CD14-positive monocyte (primary cell): ENCODE data around the gene ZNF513. TPM values are rescaled to one million over a fixed set of nuclear protein-coding genes. Genes with fewer than 3 reads are reported as not detected.

Experiments used
- DNase-seq, 3 donors: peaks; one replicate each; pipeline ENCODE4 v3.0.0-alpha.2; 2011 to 2022
- H2AFZ ChIP-seq: 2 replicates; pipeline ENCODE4 v1.6.0; 2012; ENCODE audit warnings: mild to moderate bottlenecking, low read depth, low read length, inconsistent platforms; ENCODE audit not compliant: insufficient read depth, poor library complexity, severe bottlenecking
- H3K27ac ChIP-seq, 2 donors: 1 replicate in 1 of 2; 2 replicates in 1 of 2; pipeline ENCODE4 v1.5.1; 2012 to 2013; ENCODE audit warnings: low read length in 2 of 2, control low read depth in 1 of 2, inconsistent platforms in 1 of 2, low read depth in 1 of 2, mild to moderate bottlenecking in 1 of 2
- H3K27me3 ChIP-seq, 2 donors: one replicate each; pipeline versions ENCODE4 v1.6.0 to v1.6.1; 2011 to 2013; ENCODE audit warnings: low read length in 2 of 2; ENCODE audit not compliant: control insufficient read depth in 2 of 2, insufficient read depth in 2 of 2
- H3K36me3 ChIP-seq, 2 donors: replicated peaks in 1 of 2; 1 replicate in 1 of 2; 2 replicates in 1 of 2; pipeline versions ENCODE4 v1.5.1 to v1.6.1; 2012 to 2013; ENCODE audit warnings: low read length in 2 of 2, control low read depth in 1 of 2, inconsistent platforms in 1 of 2, mild to moderate bottlenecking in 1 of 2; ENCODE audit not compliant: insufficient read depth in 2 of 2, control insufficient read depth in 1 of 2
- H3K4me1 ChIP-seq, 2 donors: 1 replicate in 1 of 2; 2 replicates in 1 of 2; pipeline versions ENCODE4 v1.5.1 to v1.6.1; 2012 to 2013; ENCODE audit warnings: low read length in 2 of 2, control low read depth in 1 of 2, inconsistent platforms in 1 of 2, mild to moderate bottlenecking in 1 of 2, moderate library complexity in 1 of 2; ENCODE audit not compliant: insufficient read depth in 2 of 2, control insufficient read depth in 1 of 2
- H3K4me2 ChIP-seq: replicated peaks from 2 replicates; pipeline ENCODE3; 2012; ENCODE audit warnings: low read length, moderate library complexity, mild to moderate bottlenecking; ENCODE audit not compliant: poor library complexity, severe bottlenecking; ENCODE audit errors: extremely low read depth
- H3K4me3 ChIP-seq, 3 experiments: fragments of 200-600 bp in 1 of 3; sonication (generic) in 1 of 3; replicated peaks in 1 of 3; 1 replicate in 2 of 3; 2 replicates in 1 of 3; pipeline ENCODE4 v1.5.1; 2011 to 2013; ENCODE audit warnings: low read length in 3 of 3, mild to moderate bottlenecking in 3 of 3, control low read depth in 2 of 3, low read depth in 2 of 3, inconsistent platforms in 1 of 3, moderate library complexity in 1 of 3
- H3K79me2 ChIP-seq: 2 replicates; pipeline ENCODE4 v1.6.0; 2012; ENCODE audit warnings: mild to moderate bottlenecking, control low read depth, inconsistent platforms, low read length, moderate library complexity; ENCODE audit not compliant: insufficient read depth
- H3K9ac ChIP-seq: 2 replicates; pipeline ENCODE4 v1.6.0; 2017; ENCODE audit warnings: low read length, mild to moderate bottlenecking; ENCODE audit not compliant: insufficient read depth, poor library complexity, severe bottlenecking
- H3K9me3 ChIP-seq, 2 donors: replicated peaks in 1 of 2; 1 replicate in 1 of 2; 2 replicates in 1 of 2; pipeline versions ENCODE4 v1.5.1 to v1.6.1; 2012 to 2013; ENCODE audit warnings: low read length in 2 of 2, control low read depth in 1 of 2; ENCODE audit not compliant: control insufficient read depth in 1 of 2, insufficient read depth in 1 of 2
- H4K20me1 ChIP-seq: 2 replicates; pipeline ENCODE4 v1.6.0; 2012; ENCODE audit warnings: mild to moderate bottlenecking, low read length, control low read depth, moderate library complexity; ENCODE audit not compliant: insufficient read depth
- H3K27ac Mint-ChIP-seq, 7 donors: one replicate each; pipeline ENCODE4 v1.8.0; 2020; ENCODE audit warnings: mild to moderate bottlenecking in 7 of 7, mixed read lengths in 7 of 7, moderate library complexity in 6 of 7, inconsistent platforms in 2 of 7
- H3K27me3 Mint-ChIP-seq, 3 donors: one replicate each; pipeline ENCODE4 v1.8.0; 2021 to 2022; ENCODE audit warnings: low read depth in 3 of 3, mild to moderate bottlenecking in 3 of 3, mixed read lengths in 3 of 3, moderate library complexity in 3 of 3, inconsistent platforms in 1 of 3
- H3K36me3 Mint-ChIP-seq, 2 donors: one replicate each; pipeline ENCODE4 v1.8.0; 2020; ENCODE audit warnings: mixed read lengths in 2 of 2, inconsistent platforms in 1 of 2, mild to moderate bottlenecking in 1 of 2
- H3K4me1 Mint-ChIP-seq: one replicate; pipeline ENCODE4 v1.8.0; 2020; ENCODE audit warnings: mild to moderate bottlenecking, mixed read lengths
- H3K4me3 Mint-ChIP-seq, 2 donors: one replicate each; pipeline ENCODE4 v1.8.0; 2020; ENCODE audit warnings: mild to moderate bottlenecking in 2 of 2, mixed read lengths in 2 of 2, moderate library complexity in 1 of 2
- H3K9me3 Mint-ChIP-seq, 7 donors: one replicate each; pipeline ENCODE4 v1.8.0; 2020 to 2022; ENCODE audit warnings: mixed read lengths in 7 of 7, mild to moderate bottlenecking in 6 of 7, moderate library complexity in 6 of 7, inconsistent platforms in 2 of 7
- CTCF ChIP-seq: fragments of 200-600 bp; IDR thresholded peaks from one replicate; pipeline ENCODE4 v1.8.0; 2022; ENCODE audit warnings: antibody characterized with exemption, mild to moderate bottlenecking
- WGBS: methylation state at CpG from one replicate; pipeline ENCODE4 v1.1.5; 2013; ENCODE audit warnings: missing lambda C conversion rate; ENCODE audit not compliant: insufficient coverage; 5-methylcytosine and 5-hydroxymethylcytosine counted together
- intact Hi-C, 2 donors: fragments of 100-400 bp; cut with micrococcal nuclease; formaldehyde crosslinking; loops; one replicate each; pipeline versions ENCODE4 v1.15.0 to v1.15.1; 2023
- polyA plus RNA-seq, 3 donors: library from polyadenylated mRNA; depleted of rRNA in 1 of 3; unstranded in 2 of 3; stranded (reverse) in 1 of 3; fragments of 300-500 nt in 2 of 3; fragments of >200 nt in 1 of 3; fragmentation: Illumina TruSeq in 2 of 3; gene quantifications; 1 replicate in 2 of 3; 2 replicates in 1 of 3; pipeline ENCODE4 v1.2.3, GENCODE V29; 2012 to 2021

The ZNF513 gene
- polyA plus RNA-seq, 3 donors: 2.4 to 36.8 (median 2.6) TPM

- TF ChIP-seq CTCF: peak; percentile 12
- Histone ChIP-seq H3K4me2 (no peak overlapping the region), H2AFZ (no peak overlapping the region), H3K27ac (peak overlapping the region in 1 of 2 donors; percentile 96), H3K36me3 (peaks cover 59 to 71% of the 10 kb centered on the region in 2 donors), H3K27me3 (no peaks in the 10 kb centered on the region), H3K4me1 (peaks cover 18 to 38% of the 10 kb centered on the region in 2 donors), H4K20me1 (peaks cover 51% of the 10 kb centered on the region), H3K4me3 (no peak overlapping the region), H3K79me2 (peaks cover 50% of the 10 kb centered on the region), H3K9ac (no peak overlapping the region), H3K9me3 (no peaks in the 10 kb centered on the region)
- peak overlapping the region in 5 of 7 donors; percentile 21 to 53 (median 42) for H3K27ac Mint-ChIP-seq
- WGBS: 93% methylated on average over 27 of the region's 29 CpGs
- peak in 1 of 3 donors; percentile 5 for DNase-seq
- no peak overlapping the region for H3K4me3 Mint-ChIP-seq
- H3K27me3 Mint-ChIP-seq: peaks cover 0 to 3% (median 1%) of the 10 kb centered on the region in 3 donors
- H3K9me3 Mint-ChIP-seq: peaks cover 0 to 2% (median 0%) of the 10 kb centered on the region in 7 donors
- H3K36me3 Mint-ChIP-seq: peaks cover 53 to 66% of the 10 kb centered on the region in 2 donors
- peaks cover 29% of the 10 kb centered on the region for H3K4me1 Mint-ChIP-seq
- intact Hi-C loops: loop anchor here in 1 of 2 donors (10.0 kb wide), 1 partner anchor 117 kb away; the partner anchor contains the start of genes FNDC4 and GCKR
These were observed 2.3 kb downstream of the ZNF513 start for GRCh38 chr2:27378096-27378808.

GRCh38 chr2:27377618-27378095 is 2.9 kb downstream of the ZNF513 start:
- Mint-ChIP-seq H3K27ac (peak overlapping the region in 6 of 7 donors; percentile 12 to 82 (median 49)), H3K4me1 (peaks cover 32% of the 10 kb centered on the region), H3K9me3 (peaks cover 0 to 2% (median 0%) of the 10 kb centered on the region in 7 donors), H3K4me3 (no peak overlapping the region), H3K36me3 (peaks cover 58 to 66% of the 10 kb centered on the region in 2 donors), H3K27me3 (peaks cover 0 to 3% (median 1%) of the 10 kb centered on the region in 3 donors)
- Histone ChIP-seq H2AFZ (no peak overlapping the region), H3K27me3 (no peaks in the 10 kb centered on the region), H3K9me3 (no peaks in the 10 kb centered on the region), H3K4me2 (no peak overlapping the region), H3K79me2 (peaks cover 56% of the 10 kb centered on the region), H3K9ac (no peak overlapping the region), H3K4me1 (peaks cover 19 to 40% of the 10 kb centered on the region in 2 donors), H3K4me3 (no peak overlapping the region), H3K27ac (peak overlapping the region in 1 of 2 donors; percentile 96), H3K36me3 (peaks cover 63 to 72% of the 10 kb centered on the region in 2 donors), H4K20me1 (peaks cover 51% of the 10 kb centered on the region)
- WGBS: 96% methylated on average over 18 of the region's 18 CpGs
- intact Hi-C loops: loop anchor here in 1 of 2 donors (10.0 kb wide), 1 partner anchor 117 kb away; the partner anchor contains the start of genes FNDC4 and GCKR
- TF ChIP-seq CTCF: no peak
- no peak for DNase-seq
